Epithelial cell of proximal tubule (primary cell): ENCODE data around the gene TMEM86A. TPM values are rescaled to one million over a fixed set of nuclear protein-coding genes. Genes with fewer than 3 reads are reported as not detected.

Experiments
- DNase-seq: peaks from one replicate; pipeline ENCODE4 v3.0.0-alpha.2; 2011; ENCODE audit warnings: low read depth
- H3K4me3 ChIP-seq: 2 replicates; pipeline ENCODE4 v1.5.1; 2011; ENCODE audit warnings: low read depth, mild to moderate bottlenecking, low read length
- total RNA-seq: library from RNA; depleted of rRNA; stranded (reverse); fragments of >200 nt; gene quantifications from 2 replicates; pipeline ENCODE4 v1.2.3, GENCODE V29; 2015
- TF ChIP-seq, protein P1 (sequence below): conservative IDR thresholded peaks from 2 replicates; pipeline ENCODE4 v1.5.1; 2012; ENCODE audit warnings: low read depth, mild to moderate bottlenecking, low read length

TMEM86A gene
- total RNA-seq, 1 donor from 2014 or later = 0.92 TPM

- H3K4me3 ChIP-seq = no peak overlapping the region
- TF ChIP-seq, protein P1, sequence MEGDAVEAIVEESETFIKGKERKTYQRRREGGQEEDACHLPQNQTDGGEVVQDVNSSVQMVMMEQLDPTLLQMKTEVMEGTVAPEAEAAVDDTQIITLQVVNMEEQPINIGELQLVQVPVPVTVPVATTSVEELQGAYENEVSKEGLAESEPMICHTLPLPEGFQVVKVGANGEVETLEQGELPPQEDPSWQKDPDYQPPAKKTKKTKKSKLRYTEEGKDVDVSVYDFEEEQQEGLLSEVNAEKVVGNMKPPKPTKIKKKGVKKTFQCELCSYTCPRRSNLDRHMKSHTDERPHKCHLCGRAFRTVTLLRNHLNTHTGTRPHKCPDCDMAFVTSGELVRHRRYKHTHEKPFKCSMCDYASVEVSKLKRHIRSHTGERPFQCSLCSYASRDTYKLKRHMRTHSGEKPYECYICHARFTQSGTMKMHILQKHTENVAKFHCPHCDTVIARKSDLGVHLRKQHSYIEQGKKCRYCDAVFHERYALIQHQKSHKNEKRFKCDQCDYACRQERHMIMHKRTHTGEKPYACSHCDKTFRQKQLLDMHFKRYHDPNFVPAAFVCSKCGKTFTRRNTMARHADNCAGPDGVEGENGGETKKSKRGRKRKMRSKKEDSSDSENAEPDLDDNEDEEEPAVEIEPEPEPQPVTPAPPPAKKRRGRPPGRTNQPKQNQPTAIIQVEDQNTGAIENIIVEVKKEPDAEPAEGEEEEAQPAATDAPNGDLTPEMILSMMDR = no peak
- no peak for DNase-seq
Observed at GRCh38 chr11:18700872-18701271, 2.3 kb downstream of the TMEM86A start.

DNA sequence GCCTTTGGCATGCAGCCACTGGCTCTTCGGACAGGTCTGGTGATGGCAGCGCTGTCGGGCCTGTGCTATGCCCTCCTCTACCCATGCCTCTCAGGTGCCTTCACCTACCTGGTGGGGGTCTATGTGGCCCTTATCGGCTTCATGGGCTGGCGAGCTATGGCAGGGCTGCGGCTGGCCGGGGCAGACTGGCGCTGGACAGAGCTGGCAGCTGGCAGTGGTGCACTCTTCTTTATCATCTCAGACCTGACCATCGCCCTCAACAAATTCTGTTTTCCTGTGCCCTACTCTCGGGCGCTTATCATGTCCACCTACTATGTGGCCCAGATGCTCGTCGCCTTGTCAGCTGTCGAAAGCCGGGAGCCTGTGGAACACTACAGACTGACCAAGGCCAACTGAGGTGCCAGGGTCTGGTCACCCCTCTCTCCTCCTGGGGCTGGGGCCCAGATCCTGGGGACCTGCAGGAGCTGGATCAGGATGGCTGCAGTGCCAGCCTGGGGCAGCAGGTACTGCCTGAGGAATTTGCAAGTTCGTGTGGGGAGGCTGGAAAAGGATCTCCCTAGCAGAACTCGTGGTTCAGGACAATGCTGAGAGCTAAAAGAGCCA, 3.1 kb downstream of the TMEM86A start:
- no peak for DNase-seq
- H3K4me3 ChIP-seq = no peak overlapping the region
- TF ChIP-seq, protein P1 = no peak

DNA sequence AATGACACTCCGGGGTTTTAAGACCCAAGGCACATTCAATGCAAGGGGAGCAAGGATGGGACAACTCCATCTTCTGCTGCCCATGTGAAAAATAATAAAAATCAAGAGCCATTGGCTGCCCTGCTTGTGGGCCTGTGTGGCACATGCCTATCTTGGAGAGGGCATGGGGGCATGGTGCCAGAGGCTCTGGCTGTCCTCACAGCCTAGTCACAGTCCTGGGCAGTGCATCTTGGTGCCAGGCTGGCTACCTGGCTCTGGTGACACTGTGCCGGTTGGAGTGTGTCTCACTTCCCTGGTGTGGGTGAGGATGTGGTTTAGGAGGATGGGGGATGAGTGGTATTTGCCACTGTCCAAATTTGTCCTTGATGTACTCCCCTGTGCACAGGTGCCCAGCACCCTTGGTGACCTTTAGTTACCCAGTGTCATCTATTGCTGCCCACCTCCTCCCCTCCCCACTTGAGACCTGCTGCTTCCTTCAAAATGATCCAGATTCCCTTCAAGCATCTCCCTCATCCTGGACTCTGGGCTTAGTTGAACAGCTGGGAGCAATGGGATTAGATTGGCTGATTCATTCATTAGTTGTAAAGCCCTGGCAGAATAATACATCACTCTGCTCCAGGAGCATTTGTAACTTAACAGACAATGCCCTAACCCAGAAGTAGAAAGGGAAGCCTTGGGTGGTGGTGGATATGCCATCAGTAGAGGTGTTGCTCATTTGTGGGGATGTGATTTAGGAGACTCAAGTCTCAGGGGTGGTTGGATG, 4.6 kb downstream of the TMEM86A start:
- no peak overlapping the region for H3K4me3 ChIP-seq
- no peak for DNase-seq
- TF ChIP-seq, protein P1 = no peak

DNA sequence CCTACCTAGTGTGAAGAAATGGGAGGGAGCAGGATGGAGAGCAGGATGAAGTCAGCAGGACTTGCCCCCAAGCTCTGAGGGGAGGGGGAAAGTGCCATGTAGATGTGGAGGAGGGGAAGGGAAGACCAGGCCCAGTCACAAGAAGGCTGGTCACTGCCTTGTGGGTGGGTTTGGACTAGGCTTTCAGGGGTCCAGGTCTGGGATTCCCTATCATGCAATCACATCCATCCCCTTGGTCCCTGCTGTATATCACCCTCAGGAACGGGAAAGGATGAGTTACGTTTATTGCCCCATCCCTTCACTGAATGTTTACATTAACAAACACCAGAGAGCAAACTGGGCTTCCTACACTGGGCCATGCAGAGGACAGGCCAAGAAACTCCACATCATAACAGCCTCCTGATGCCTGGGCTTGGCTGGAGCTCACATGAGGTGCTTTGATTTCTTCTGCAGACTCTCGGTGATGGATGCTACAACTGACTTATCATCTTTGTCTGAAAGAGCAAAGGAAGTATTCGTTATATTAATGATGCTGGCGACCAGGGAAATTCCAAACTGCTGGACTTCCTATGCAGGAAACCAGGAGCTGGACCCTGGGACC, 5.6 kb downstream of the TMEM86A start:
- DNase-seq = no peak
- TF ChIP-seq, protein P1 = no peak
- H3K4me3 ChIP-seq = no peak overlapping the region

- TF ChIP-seq, protein P1 = no peak
- no peak overlapping the region for H3K4me3 ChIP-seq
- DNase-seq = no peak
Observed at GRCh38 chr11:18704698-18705097, 6.1 kb downstream of the TMEM86A start.

DNA sequence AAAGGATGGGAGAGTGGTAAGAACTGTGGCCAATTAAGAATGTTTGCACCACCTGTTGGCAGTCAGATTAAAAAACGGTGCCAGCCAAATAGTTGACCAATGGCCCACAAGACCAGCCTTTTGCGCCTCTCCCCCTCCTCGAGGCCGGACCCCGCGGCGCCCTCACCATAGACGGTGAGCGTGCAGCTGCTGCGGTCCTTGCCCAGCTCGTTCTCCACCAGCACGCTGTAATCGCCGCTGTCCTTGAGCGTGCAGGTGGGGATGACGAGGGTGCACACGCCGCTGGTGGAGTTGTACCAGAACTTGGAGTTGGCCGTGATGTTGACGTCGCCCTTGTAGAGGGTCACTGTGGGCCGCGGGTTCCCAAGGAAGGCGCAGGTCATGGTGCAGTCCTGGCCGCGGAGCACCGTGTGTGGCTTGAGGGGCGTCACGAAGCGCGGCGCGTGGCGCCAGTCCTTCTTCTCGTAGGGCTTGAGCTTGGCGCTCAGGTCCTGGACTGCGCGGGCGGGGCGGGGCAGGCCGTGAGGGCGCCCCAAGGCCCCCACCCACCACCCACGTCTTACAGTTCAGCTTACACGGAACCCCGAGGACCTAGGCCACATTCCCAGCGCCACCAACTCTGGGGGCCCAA, 7.2 kb downstream of the TMEM86A start:
- peak overlapping the region; percentile 70 for H3K4me3 ChIP-seq

More for the DNA sequence above, 7.2 kb downstream of the TMEM86A start:
- DNase-seq = no peak
- TF ChIP-seq, protein P1 = no peak
